Pancreas (tissue), 10 donors: ENCODE measurements around the gene PTGS2. TPM values are rescaled to one million over a fixed set of nuclear protein-coding genes. Genes with fewer than 3 reads are reported as not detected.
A peak's percentile ranks its signal among the peaks of the same experiment; 100 is the strongest.

Source experiments
- ATAC-seq, 4 donors: fragments of 200-7000 bp; cut with Tn5 transposase; one replicate each; pipeline versions ENCODE4 v1.8.0 to v1.9.1; 2020; ENCODE audit warnings: mild to moderate bottlenecking in 4 of 4, moderate library complexity in 4 of 4
- DNase-seq, 6 donors: peaks; one replicate each; pipeline ENCODE4 v3.0.0-alpha.2; 2020
- FAIRE-seq: peaks from 2 replicates; lab custom pipeline; 2012; peaks lifted over from hg19 to GRCh38; lab: Jason Lieb, UNC
- H3K27ac ChIP-seq, 4 donors: fragments of 200-600 bp; sonication (generic); 1 replicate in 3 of 4; 2 replicates in 1 of 4; pipeline versions ENCODE4 v1.5.0 to v1.8.0; 2020
- H3K27me3 ChIP-seq, 4 donors: fragments of 200-600 bp; one replicate each; pipeline ENCODE4 v1.8.0; 2021
- H3K36me3 ChIP-seq, 3 donors: fragments of 200-600 bp; sonication (generic) in 1 of 3; one replicate each; pipeline versions ENCODE4 v1.5.0 to v1.8.0; 2020 to 2021
- H3K4me1 ChIP-seq, 3 donors: fragments of 200-600 bp; one replicate each; pipeline ENCODE4 v1.8.0; 2021
- H3K4me3 ChIP-seq, 4 donors: fragments of 200-600 bp; sonication (generic) in 2 of 4; one replicate each; pipeline versions ENCODE4 v1.5.0 to v1.8.0; 2020 to 2021
- H3K9me3 ChIP-seq, 4 donors: fragments of 200-600 bp; one replicate each; pipeline ENCODE4 v1.8.0; 2021
- WGBS, 2 donors: extraction: QIAGEN DNeasy Blood & Tissue Kit; methylation state at CpG; one replicate each; pipeline ENCODE4 v1.1.7; 2013; 5-methylcytosine and 5-hydroxymethylcytosine counted together
- intact Hi-C, 3 donors: fragments of 100-400 bp; cut with DNase I; formaldehyde crosslinking; loops; one replicate each; pipeline versions ENCODE4 v1.11.1 to v1.14.2; 2022
- polyA plus RNA-seq, 2 donors: library from polyadenylated mRNA; stranded (reverse); fragments of 200-250 nt; gene quantifications; one replicate each; pipeline ENCODE4 v1.2.3, GENCODE V29; 2013
- total RNA-seq, 6 donors: library from RNA; stranded (reverse); fragmentation: NEBNext Ultra II Directional in 4 of 6; extraction: Animal tissue kit (Norgen Biotek cat#: 25700) in 4 of 6; gene quantifications; one replicate each; pipeline versions ENCODE4 v1.2.1 to v1.2.4, GENCODE V29; 2021 to 2023
- TF ChIP-seq, protein P1 (sequence below), 4 donors: fragments of 200-600 bp; sonication (generic) in 3 of 4; IDR thresholded peaks; one replicate each; pipeline versions ENCODE4 v1.5.0 to v1.8.0; 2021; ENCODE audit warnings: antibody characterized with exemption in 4 of 4
- donor health status: healthy with polysubstance abuse.
- donor health status: DM: no; HTN: no; CAD: no; lungs with moderate emphysema.
- donor health status: DM: no; HTN: no; CAD: no.
- donor health status: control.
- donor health status: control.
- donor health status: Bipolar disorder and iron deficiency.
- donor health status: DM: yes; HTN: yes; CAD: no.
- donor health status: DM: no; HTN: no; CAD: no.
- donor health status: DM: no; HTN: no; CAD: no.
- donor health status: DM: yes; HTN: yes; CAD: no.

Gene PTGS2
- total and polyA plus RNA-seq, 8 donors = 0.12 to 1.9 (median 0.47) TPM

DNA sequence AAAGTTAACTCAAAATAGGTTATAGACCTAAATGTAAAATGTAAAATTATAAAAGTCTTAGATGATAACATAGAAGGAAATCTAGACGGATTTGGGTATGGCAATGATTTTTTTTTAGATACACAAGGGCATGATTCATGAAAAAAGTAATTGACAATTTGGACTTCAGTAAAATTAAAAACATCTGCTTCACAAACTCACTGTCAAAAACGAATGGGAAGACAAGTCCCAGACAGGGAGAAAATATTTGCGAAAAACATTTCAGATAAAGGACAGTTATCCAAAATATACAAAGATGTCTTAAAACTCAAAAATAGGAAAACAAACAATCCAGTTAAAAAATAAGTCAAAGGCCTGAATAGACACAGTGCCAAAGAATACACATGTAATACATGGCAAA is 9.7 kb upstream of the PTGS2 start:
- no peak for ATAC-seq
- no peak overlapping the region for H3K27ac ChIP-seq
- TF ChIP-seq, protein P1, sequence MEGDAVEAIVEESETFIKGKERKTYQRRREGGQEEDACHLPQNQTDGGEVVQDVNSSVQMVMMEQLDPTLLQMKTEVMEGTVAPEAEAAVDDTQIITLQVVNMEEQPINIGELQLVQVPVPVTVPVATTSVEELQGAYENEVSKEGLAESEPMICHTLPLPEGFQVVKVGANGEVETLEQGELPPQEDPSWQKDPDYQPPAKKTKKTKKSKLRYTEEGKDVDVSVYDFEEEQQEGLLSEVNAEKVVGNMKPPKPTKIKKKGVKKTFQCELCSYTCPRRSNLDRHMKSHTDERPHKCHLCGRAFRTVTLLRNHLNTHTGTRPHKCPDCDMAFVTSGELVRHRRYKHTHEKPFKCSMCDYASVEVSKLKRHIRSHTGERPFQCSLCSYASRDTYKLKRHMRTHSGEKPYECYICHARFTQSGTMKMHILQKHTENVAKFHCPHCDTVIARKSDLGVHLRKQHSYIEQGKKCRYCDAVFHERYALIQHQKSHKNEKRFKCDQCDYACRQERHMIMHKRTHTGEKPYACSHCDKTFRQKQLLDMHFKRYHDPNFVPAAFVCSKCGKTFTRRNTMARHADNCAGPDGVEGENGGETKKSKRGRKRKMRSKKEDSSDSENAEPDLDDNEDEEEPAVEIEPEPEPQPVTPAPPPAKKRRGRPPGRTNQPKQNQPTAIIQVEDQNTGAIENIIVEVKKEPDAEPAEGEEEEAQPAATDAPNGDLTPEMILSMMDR (IDR thresholded peaks at IDR 0.05) = no peak
- no peak for FAIRE-seq
- no peaks in the 10 kb centered on the region for H3K36me3 ChIP-seq
- no peaks in the 10 kb centered on the region for H3K4me1 ChIP-seq
- no peak overlapping the region for H3K4me3 ChIP-seq
- no peaks in the 10 kb centered on the region for H3K27me3 ChIP-seq
- intact Hi-C loops = no loop called here
- no peaks in the 10 kb centered on the region for H3K9me3 ChIP-seq
- DNase-seq = no peak
- WGBS, 2 donors = 49 to 51% methylated on average over 3 of the region's 3 CpGs

DNA sequence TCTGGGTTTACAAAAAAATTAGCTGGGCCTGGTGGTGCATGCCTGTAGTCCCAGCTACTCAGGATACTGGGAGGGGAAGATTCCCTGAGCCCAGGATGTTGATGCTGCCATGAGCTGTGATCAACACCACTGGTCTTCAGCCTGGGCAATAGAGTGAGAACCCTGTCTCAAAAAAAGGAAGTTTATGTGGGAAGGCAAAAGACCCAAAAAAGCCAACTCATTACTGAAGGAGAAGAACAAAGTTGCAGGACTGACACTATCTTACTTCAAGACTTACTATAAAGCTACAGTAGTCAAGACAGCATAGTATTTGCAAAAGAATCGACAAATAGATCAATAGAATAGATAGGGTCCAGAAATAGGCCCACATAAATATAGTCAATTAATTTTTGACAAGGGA is 9.2 kb upstream of the PTGS2 start:
- 47 to 56% methylated on average over 1 of the region's 1 CpG for WGBS, 2 donors
- Histone ChIP-seq H3K27me3 (no peaks in the 10 kb centered on the region), H3K36me3 (no peaks in the 10 kb centered on the region), H3K27ac (no peak overlapping the region), H3K4me1 (no peaks in the 10 kb centered on the region), H3K4me3 (no peak overlapping the region), H3K9me3 (no peaks in the 10 kb centered on the region)
- DNase-seq (no peak), ATAC-seq (no peak), FAIRE-seq (no peak)
- TF ChIP-seq, protein P1 (IDR thresholded peaks at IDR 0.05) = no peak
- intact Hi-C loops = no loop called here

DNA sequence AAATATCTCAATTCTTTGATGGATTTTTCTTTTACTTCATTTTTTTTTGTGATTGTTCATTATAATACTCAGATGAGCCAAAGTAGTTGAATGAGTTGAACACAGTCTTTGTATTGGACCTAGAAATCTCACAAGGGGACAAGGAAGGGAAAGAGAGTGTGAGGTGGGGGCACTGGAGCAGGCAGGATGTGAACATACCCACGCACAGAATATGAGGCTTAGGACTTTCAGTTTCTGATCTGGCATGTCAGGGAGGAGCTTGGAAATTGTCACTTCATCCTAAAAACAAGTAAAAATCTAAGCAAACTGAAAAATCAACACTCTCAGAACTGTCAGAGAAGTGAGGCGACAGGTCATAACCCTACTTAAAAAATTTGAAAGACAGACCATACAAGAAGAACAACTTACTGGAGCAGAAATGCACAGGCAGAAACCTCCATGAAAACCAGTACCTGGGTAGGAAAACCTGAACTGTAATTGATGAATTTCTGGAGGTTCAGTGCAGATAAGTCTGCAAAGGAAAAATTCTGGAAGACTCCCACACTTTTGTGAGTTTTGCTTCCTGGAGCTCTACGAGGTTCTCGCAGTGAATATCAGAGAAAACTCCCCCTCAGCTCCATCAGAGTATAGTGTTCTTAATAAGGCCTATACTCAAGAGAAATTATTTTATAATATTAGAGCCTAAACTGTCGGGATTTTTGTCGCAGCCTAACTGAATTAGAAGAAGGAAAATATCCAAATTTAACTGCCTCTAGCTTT is 3.6 kb upstream of the PTGS2 start:
- Histone ChIP-seq H3K36me3 (no peaks in the 10 kb centered on the region), H3K27me3 (peaks cover 0 to 8% (median 0%) of the 10 kb centered on the region in 4 donors), H3K27ac (no peak overlapping the region), H3K9me3 (no peaks in the 10 kb centered on the region), H3K4me1 (no peaks in the 10 kb centered on the region), H3K4me3 (no peak overlapping the region)
- intact Hi-C loops = no loop called here
- FAIRE-seq (no peak), ATAC-seq (no peak), DNase-seq (no peak)
- TF ChIP-seq, protein P1 (IDR thresholded peaks at IDR 0.05) = no peak
- WGBS, 2 donors = 66 to 75% methylated on average over 6 of the region's 6 CpGs

DNA sequence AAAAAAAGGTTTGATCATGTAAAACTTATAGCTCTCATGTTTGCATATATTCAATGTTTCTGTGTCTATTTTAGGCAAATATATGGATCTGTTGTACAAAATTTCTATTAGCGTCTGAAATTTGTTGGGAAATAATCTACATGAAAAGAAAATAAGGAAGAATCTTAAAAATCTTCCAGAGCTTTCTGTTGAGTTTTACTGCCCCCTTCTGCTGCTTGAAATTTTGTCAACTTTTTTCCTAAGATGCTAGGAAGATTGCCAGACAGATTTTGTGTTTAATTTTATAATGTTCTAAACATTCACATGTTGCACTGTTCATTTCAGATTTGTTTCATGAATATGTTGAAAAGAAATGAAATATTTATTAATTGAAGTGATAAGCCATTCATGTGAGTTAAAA is 2.5 kb upstream of the PTGS2 start:
- intact Hi-C loops = no loop called here
- Histone ChIP-seq H3K27ac (no peak overlapping the region), H3K36me3 (no peaks in the 10 kb centered on the region), H3K4me1 (no peaks in the 10 kb centered on the region), H3K4me3 (no peak overlapping the region), H3K27me3 (peaks cover 0 to 13% (median 0%) of the 10 kb centered on the region in 4 donors), H3K9me3 (no peaks in the 10 kb centered on the region)
- WGBS, 2 donors = 51 to 69% methylated on average over 1 of the region's 1 CpG
- ATAC-seq (no peak), DNase-seq (no peak), FAIRE-seq (peak; percentile 34)
- TF ChIP-seq, protein P1 (IDR thresholded peaks at IDR 0.05) = no peak

DNA sequence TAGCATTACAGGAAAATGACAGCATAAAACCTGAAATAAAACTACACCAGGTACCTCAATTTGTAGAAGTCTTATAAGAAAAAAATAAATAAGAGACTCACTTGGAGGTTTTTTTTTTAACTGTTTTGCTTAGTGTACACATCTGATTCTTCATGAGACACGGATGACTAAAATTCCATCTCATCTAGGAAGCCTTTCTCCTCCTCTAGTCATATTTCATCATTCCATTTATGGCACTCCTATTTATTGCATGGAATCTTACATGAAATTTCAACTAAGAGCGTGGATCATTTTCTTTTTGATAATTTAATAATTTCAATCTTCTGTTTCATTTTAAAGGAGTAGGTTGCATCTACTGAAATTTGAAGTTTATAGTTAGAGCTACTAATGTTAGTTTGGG is 1.6 kb upstream of the PTGS2 start:
- H3K9me3 ChIP-seq = no peaks in the 10 kb centered on the region
- no peaks in the 10 kb centered on the region for H3K36me3 ChIP-seq
- WGBS, 2 donors = 67 to 80% methylated on average over 2 of the region's 2 CpGs
- FAIRE-seq (no peak), ATAC-seq (no peak), DNase-seq (no peak)
- peaks cover 0 to 14% (median 2%) of the 10 kb centered on the region in 4 donors for H3K27me3 ChIP-seq
- no peaks in the 10 kb centered on the region for H3K4me1 ChIP-seq
- TF ChIP-seq, protein P1 (IDR thresholded peaks at IDR 0.05) = no peak
- H3K27ac ChIP-seq = no peak overlapping the region
- intact Hi-C loops = no loop called here
- no peak overlapping the region for H3K4me3 ChIP-seq
